Caki2 (cell line): ENCODE measurements around the gene ATF2. TPM values are rescaled to one million over a fixed set of nuclear protein-coding genes. Genes with fewer than 3 reads are reported as not detected.

Source experiments
- DNase-seq: peaks from one replicate; pipeline ENCODE4 v3.0.0-alpha.2; 2015; ENCODE audit warnings: low read depth
- in situ Hi-C: cut with HindIII; loops from 2 replicates; pipeline ENCODE4 v1.10.0; 2016; ENCODE audit warnings: low sequenced_read_pairs, low pct_unique_long_range_greater_than_20kb, mixed read lengths
- total RNA-seq: library from RNA; depleted of rRNA; stranded (reverse); fragments of >200 nt; shearing (Covaris generic); gene quantifications from 2 replicates; pipeline ENCODE4 v1.2.3, GENCODE V29; 2014; ENCODE audit warnings: low replicate concordance

Gene ATF2
- total RNA-seq, 1 experiment from 2014 or later, result 21.5 TPM

DNA sequence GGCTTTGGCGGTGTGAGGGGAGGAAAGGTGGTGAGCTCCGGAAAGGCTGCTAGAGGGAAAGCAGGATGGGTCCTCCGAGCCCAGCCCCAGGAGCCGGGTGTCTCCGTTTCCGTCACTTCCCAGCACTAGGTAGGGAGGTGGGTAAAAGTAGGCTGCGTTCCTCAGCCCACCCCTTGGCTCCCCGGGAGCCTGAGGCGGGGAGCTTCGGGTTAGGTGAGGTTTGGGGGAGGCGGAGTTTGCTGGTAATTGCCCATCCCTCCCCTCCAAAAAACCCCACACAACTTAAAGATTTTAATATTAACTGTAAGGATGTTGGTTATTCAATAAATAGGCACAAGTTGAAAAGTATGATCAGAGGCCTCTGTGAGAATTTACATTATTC is 552 bp upstream of the ATF2 start:
- no peak for DNase-seq
- in situ Hi-C loops, result no loop called here

DNA sequence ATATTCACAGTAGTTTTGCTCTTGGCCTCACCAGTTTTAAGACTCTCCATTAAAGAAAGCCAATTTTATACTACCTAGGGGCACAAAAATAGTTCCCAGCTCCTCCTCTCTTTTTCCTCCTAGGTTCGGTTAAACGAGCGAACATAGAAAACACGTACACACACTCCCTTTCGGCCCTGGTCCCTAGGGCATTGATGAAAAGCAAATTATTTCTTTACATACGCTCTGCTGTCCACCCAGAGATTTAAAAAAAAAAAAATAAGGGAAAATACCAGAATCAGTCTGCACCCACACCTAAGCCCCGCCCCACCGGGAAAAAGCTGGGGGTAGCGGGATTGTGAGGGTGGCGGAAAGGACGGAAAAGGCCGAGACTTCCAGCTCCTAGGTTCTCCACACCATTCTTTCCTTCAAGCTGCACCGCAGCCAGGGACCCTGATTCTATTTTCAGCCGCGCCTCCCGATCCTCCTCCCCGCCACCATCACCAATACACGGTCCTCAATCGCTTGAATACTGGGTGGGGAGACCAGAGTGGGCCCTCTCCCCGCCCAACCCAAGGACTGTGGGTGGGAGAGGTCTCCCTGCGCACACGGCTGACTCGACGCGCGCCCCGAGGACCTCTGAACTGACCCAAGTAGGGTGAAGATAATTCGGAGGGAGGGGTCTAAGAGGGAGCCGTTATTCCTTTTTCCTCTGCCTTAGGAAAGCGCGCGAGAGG is 769 bp downstream of the ATF2 start:
- in situ Hi-C loops, result no loop called here
- no peak for DNase-seq

DNA sequence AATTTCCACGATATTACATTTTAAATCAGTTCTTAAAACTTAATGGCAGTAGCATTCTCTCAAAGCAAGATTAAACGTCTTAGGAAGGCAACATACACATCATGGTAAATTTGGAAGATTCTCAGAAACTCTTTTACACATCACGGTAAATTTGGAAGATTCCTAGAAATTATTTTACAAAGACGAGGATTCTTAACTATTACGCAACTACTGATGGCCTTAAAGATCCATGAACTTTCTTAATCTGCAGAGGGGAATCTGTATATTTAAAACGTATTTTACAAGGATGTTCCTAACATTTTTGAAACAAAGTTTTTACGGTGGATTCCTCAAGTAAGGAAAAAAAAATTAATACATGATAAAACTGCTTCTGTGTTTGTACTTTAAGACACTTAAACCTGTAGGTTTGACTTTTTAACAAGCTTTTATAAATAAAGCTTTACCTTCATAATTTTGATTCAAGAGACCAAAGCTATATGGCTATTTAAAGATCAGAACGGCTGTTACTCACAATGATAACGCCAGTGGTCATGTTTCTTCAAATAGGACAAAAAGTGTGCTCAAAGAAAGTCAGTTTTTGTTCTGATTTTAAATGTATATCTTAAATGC is 1.7 kb downstream of the ATF2 start:
- in situ Hi-C loops, result no loop called here
- no peak for DNase-seq

DNA sequence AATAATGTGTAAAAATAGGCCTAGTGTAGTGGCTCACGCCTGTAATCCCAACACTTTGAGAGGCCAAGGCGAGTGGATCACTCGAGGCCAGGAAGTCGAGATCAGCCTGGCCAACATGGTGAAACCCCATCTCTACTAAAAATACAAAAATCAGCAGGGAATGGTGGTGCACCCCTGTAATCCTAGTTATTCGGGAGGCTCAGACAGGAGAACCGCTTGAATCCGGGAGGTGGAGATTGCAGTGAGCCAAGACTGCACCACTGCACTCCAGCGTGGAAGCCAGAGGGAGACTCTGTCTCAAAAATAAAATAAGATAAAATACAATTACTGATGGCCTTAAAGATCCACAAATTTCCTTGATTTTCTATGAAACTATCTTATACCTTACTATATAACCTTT is 3.8 kb downstream of the ATF2 start:
- in situ Hi-C loops, result no loop called here
- DNase-seq, result no peak

DNA sequence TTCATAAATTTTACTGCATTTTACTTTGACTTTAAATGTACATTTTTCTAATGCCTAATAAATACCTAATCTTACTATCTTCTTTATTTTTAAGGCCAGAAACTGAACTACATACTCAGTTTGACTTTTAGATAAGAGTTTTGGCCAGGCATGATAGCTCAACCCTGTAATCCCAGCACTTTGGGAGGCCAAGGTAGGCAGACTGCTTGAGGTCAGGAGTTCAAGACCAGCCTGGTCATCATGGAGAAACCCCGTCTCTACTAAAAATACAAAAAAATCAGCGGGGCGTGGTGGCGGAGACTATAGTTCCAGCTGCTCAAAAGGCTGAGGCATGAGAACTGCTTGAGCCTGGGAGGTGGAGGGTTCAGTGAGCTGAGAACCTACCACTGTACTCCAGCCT is 9.1 kb downstream of the ATF2 start:
- DNase-seq, result no peak
- in situ Hi-C loops, result no loop called here

DNA sequence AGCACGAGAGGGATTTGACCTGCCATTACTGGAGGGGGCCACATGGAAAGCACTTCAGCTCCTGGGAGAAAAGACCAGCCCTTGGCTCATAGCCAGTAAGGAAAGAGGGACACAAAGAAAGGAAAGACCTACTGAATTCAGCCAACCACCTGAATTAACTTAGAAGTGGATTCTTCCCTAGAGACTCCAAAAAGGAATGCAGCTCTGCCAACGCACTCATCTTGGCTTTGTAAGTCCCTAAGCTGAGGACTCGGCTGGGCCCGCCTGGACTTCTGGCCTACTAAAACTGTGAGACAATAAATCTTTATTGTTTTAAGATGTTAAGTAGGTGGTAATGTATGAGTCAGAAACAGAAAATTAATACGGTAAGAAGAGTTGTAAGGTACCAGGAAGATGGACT is 11.5 kb downstream of the ATF2 start:
- DNase-seq, result no peak
- in situ Hi-C loops, result no loop called here

DNA sequence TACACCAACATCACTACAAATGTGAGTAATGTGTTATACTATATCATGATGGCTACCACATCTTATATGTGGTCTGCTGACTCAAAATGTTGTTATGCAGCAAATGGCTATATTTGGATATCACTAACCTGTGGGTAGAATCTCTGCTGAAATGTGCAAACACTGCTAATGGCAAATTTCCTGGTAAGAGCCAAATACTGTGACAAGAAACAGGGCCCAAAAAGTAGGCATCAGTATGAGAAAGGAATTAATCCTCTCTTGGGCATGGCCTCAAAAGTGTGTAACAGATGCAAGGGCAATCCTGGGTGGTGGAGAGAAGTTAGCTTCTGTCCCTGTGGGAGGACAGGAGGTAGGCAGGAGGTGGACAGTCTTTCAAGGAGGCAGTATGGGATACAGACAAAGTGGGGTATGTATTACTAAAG is 13.3 kb downstream of the ATF2 start:
- DNase-seq, result peak; percentile 21
- in situ Hi-C loops, result no loop called here

DNA sequence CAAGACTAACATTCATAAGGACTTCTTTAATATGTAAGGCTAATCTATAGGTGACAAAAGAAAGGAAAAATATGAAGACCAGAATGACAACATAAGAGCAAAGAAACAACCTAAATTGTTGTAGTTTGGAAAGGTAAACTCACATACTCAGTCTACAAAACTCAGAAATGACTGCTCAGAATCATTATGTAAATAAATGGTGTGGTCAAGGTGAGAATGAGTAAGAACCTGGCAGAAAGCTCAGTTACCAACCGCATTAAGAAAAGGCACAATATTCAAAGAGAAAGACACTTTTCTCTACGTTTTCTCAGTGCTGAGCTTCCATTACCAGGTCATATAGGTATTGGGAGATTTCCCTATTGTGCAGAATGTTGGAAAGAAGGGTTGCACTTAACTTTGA is 15.8 kb downstream of the ATF2 start:
- no peak for DNase-seq
- in situ Hi-C loops, result no loop called here

DNA sequence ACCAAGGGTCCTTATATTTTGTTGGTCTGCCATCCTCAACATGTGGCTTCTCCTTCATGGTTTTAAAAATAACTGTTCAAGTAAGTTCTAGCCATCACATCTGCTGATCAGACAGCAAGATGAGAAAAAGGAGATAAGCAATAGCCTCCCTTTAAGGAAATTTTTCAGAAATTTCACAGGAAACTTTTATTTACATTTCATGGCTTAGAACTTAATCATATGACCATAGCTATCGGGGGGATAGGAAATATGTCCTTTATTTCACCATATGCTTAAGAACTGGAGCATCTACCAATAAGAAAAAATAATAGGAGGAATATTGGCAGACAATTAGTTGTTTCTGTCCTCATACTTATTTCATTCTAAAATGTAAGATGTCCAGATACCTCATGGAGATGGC is 16.2 kb downstream of the ATF2 start:
- in situ Hi-C loops, result no loop called here
- DNase-seq, result no peak

DNA sequence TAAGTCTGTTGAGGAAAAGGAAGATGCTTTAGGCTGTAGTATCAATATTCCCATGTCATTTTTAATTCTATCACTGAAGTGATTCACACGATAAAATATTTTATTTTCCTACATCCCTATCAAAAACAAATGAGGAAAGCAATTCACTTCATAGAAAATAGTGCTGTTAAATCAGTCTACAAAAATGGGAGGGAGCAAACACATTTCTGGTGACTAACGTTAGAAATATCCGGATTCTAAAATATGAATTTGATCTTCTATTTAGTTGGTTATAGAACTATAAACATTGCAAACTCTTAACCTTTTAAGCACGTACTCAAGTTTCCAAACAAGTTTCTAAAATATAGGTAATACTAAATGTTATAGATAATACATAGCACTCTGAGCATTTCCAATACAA is 20.8 kb downstream of the ATF2 start:
- in situ Hi-C loops, result no loop called here
- no peak for DNase-seq

DNA sequence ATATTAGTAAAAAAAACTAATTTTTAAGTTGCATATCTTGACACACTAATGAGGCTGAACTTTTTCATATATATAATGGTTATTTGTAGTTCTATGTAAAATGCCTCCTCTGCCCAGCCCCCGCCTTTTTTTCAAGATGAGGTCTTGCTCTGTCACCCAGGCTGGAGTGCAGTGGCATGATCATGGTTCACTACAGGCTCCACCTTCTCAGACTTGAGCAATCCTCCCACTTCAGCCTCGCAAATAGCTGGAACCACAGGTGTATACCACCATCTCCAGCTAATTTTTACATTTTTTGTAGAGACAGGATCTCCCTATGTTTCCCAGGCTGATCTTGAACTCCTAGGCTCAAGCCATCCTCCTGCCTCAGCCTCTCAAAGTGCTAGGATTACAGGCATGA is 24.3 kb downstream of the ATF2 start:
- no peak for DNase-seq
- in situ Hi-C loops, result no loop called here

DNA sequence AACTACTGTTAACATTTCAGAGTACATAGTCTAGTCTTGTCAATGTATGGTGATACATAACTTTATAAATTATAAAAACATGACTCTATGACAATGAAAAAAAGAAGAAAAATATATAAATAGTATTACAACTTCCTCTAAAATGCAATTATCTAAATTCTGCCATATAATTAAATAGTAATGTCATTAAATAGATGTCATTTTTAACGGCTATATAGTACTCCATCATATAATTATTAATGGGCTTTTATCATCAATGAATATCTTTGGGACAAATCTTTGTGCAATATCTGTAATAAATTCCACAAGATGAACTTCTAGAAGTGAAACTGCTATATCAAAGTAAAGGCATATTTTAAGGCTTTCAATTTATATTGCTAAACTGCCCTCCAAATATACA is 24.8 kb downstream of the ATF2 start:
- in situ Hi-C loops, result no loop called here
- no peak for DNase-seq

DNA sequence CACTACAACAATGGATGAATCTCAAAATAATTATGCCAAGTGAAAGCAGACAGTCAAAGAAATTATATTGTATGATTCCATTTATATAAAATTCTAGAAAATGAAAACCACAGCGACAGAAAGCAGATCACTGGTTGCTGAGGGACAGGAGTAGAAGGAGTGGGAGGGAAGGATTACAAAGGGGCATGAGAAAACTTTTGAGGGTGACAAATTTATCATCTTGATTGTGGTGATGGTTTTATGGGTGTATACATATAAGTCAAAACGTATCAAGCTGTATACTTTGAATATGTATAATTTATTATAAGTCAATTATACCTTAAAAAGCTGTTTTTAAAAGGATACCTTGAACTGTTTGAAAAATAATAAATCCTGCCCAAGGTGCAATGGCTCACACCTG is 27.7 kb downstream of the ATF2 start:
- in situ Hi-C loops, result no loop called here

DNA sequence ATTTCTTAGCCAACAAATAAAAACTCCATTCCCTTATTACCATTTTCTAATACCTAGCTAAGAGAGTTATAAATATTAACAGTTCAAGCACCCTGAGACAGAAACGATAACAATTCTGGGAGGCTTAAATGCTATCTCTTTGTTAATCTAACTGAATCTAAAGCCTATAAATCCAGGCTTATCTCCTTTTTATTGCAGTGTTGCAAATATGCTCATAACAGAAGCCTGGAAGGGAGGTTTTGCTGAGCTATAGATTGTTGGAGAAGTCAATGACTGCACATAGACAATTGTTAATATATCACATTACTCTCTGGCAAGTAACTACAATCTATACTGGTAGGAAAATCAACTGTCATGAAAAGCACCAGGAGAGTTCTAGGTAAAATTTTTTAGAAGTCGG is 30.2 kb downstream of the ATF2 start:
- DNase-seq, result no peak
- in situ Hi-C loops, result no loop called here

More for the DNA sequence above, 27.7 kb downstream of the ATF2 start:
- DNase-seq, result no peak

DNA sequence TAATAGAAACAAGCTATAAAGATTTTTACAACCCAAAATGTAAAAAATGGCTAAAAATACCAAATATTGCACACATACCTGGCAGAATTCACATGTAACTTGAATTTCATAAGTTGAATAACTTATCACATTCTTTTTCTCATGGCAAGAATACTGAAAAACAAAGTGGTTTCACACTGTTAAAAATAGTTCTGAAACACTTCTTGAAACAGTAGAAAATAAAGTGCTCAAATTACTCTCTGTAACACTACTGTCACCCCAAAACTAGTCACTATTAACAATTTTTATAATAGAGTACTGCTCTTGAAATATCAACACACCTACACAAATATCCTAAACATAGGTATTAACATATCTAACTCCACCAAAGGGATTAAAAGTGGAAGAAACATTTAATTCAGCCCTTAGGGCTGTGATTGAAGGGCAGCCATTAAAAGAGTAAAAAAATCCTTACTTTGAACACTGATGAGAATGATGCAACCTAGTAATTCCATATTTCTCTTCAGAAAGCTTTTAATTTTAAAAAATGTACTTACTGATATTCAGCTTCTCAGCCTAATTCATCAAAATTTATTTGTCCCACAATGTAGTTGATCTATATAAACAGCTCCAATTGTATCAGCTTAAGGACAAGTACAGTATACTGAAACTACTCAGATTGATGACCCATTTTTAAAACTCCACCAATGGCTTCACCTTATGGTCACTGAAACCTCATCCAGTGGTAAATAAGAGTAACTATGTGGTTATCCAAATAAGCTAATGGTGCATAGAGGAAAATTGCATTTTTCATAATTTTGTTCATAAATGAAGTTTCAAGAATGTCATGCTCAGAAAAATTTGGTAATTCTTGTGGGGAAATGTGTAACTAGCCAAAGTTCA is 31.4 kb downstream of the ATF2 start:
- in situ Hi-C loops, result no loop called here
- no peak for DNase-seq

DNA sequence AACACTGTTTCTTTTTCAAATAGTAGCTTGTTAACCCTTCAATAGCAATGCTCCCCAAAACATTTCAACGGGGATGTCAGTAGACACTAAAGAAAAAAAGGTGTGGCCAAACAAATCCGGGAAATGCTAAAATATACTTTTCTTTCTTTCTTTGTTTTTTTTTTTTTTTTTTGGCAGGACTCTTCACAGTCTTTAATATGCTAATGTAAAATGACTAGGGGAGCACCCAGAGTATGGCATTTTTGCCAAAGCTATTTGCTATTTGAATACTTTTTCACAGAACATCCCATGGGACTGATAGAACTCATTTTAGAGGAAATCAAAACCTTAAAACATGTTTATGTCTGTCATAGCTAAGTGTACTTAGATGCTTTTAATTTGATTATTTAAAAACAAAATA is 32.1 kb downstream of the ATF2 start:
- in situ Hi-C loops, result no loop called here
- DNase-seq, result no peak

DNA sequence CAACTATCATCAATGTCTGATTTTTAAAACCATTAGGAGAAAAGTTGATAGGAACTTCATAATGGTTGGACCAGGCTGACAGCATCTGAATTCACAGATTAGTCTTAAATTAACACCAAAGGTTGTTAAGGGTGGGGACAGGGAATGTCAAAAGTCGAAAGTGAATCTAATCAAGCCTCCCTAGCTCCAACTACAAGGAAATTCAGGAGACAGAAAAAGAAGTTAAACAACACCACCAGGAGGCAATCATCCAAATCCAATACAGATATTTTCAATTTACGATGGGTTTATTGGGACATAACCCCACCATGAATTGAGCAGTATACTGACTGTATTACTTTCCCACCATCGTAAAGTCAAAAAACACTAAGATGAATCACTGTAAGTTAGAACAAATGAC is 32.8 kb downstream of the ATF2 start:
- in situ Hi-C loops, result no loop called here
- no peak for DNase-seq

DNA sequence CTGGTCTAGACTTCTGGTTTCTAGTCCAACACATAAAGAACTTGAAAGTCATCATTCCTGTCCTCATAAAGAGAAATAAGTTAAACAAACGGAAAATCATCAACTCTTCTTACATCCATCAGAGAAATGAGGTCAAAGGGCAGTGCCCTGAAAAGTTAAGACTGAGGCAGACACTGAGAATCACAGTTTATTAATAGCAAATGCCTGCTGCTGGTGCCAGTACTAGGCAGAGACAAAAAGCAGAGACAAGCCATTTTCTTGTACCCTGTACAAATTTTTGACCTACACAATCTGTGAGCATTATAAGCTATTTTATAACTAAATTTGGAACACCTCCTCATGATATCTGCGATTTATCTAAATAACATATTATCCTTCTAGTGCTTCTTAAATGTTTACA is 36.8 kb downstream of the ATF2 start:
- in situ Hi-C loops, result no loop called here
- DNase-seq, result no peak

DNA sequence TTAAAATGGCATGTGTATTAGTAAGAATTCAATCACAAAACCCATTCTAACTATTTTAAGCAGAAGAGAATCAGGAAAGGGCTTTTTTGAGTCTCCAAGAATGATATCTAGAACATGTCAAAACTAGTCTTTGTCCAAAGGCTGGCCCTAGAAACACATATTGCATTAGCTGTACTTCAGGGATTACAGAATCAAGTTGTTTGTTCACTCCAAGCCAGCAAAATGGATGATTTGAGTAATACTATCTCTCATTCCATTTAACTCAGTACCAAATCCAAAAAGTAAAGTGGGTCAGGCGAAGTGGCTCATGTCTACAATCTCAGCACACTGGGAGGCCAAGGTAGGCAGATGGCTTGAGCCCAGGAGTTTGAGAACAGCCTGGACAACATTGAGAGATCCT is 41.3 kb downstream of the ATF2 start:
- no peak for DNase-seq
- in situ Hi-C loops, result no loop called here
